Erythroblast (primary cell): ENCODE measurements around the gene HBM.

ENCODE experiments used
- GATA1 ChIP-seq: IDR thresholded peaks from 2 replicates; pipeline ENCODE4 v1.6.1; 2011; ENCODE audit warnings: low read depth, mild to moderate bottlenecking, control low read depth, low read length, moderate library complexity
- POLR2A ChIP-seq: IDR thresholded peaks from 2 replicates; pipeline ENCODE4 v1.6.1; 2011; ENCODE audit warnings: mild to moderate bottlenecking, low read length

GRCh38 chr16:180681-181564 is 15.1 kb downstream of the HBM start:
- TF ChIP-seq POLR2A (peak; percentile 73), GATA1 (no peak)
